HG03460 (cell line): ENCODE data around the gene POLG.

Experiments used
- ATAC-seq: cut with Tn5 transposase; IDR thresholded peaks from one replicate; pipeline ENCODE4 v1.9.1; 2021; ENCODE audit not compliant: unreplicated experiment

The POLG gene

GRCh38 chr15:89327113-89327512 lies 7.5 kb downstream of the POLG start:
- no peak for ATAC-seq

GRCh38 chr15:89326316-89326715 lies 8.3 kb downstream of the POLG start:
- ATAC-seq, result no peak

GRCh38 chr15:89325039-89325803 lies 9.4 kb downstream of the POLG start:
- ATAC-seq, result no peak

GRCh38 chr15:89323825-89324224 lies 10.8 kb downstream of the POLG start:
- no peak for ATAC-seq

GRCh38 chr15:89322822-89323221 lies 11.8 kb downstream of the POLG start:
- no peak for ATAC-seq

GRCh38 chr15:89321521-89322410 lies 12.9 kb downstream of the POLG start:
- ATAC-seq, result no peak

- no peak for ATAC-seq
These were observed 14.4 kb downstream of the POLG start for GRCh38 chr15:89320200-89320599.

- no peak for ATAC-seq
These were observed 14.9 kb downstream of the POLG start for GRCh38 chr15:89319678-89320077.

GRCh38 chr15:89317186-89317720 lies 17.4 kb downstream of the POLG start:
- no peak for ATAC-seq

- ATAC-seq, result no peak
These were observed 18.1 kb downstream of the POLG start for GRCh38 chr15:89316504-89316903.

- no peak for ATAC-seq
These were observed 19.2 kb downstream of the POLG start for GRCh38 chr15:89315375-89315929.

- ATAC-seq, result no peak
These were observed 24.6 kb downstream of the POLG start for GRCh38 chr15:89309993-89310392.

- no peak for ATAC-seq
These were observed 26.4 kb downstream of the POLG start for GRCh38 chr15:89308236-89308635.

- no peak for ATAC-seq
These were observed 26.8 kb downstream of the POLG start for GRCh38 chr15:89307791-89308190.

GRCh38 chr15:89307046-89307587 lies 27.5 kb downstream of the POLG start:
- no peak for ATAC-seq

GRCh38 chr15:89305395-89305794 lies 29.2 kb downstream of the POLG start:
- no peak for ATAC-seq

GRCh38 chr15:89303986-89304385 lies 30.6 kb downstream of the POLG start:
- ATAC-seq, result no peak

- ATAC-seq, result no peak
These were observed 33.1 kb downstream of the POLG start for GRCh38 chr15:89301304-89302089.

GRCh38 chr15:89299896-89300295 lies 34.7 kb downstream of the POLG start:
- no peak for ATAC-seq

- ATAC-seq, result no peak
These were observed 41.6 kb downstream of the POLG start for GRCh38 chr15:89293012-89293411.
